Measurements from ENCODE around the gene DNAJC12. TPM values are rescaled to one million over a fixed set of nuclear protein-coding genes. Genes with fewer than 3 reads are reported as not detected.

The DNAJC12 gene
- total RNA-seq, 4 donors from 2014 or later: 1.3 to 5.2 (median 2.6) TPM

- TF ChIP-seq CTCF (IDR thresholded peaks at IDR 0.05): no peak
- DNase-seq (ENCODE audit: low spot score) (no peak), ATAC-seq (ENCODE audit: low FRiP score) (no peak)
Observed at GRCh38 chr10:67804395-67804678, 33.7 kb downstream of the DNAJC12 start.

- no peak for ATAC-seq (ENCODE audit: low FRiP score)
- no peak for TF ChIP-seq CTCF (IDR thresholded peaks at IDR 0.05)
- DNase-seq (ENCODE audit: low spot score): no peak
Observed at GRCh38 chr10:67803588-67804394, 34.2 kb downstream of the DNAJC12 start.

- no peak for TF ChIP-seq CTCF (IDR thresholded peaks at IDR 0.05)
- DNase-seq (ENCODE audit: low spot score): no peak
- no peak for ATAC-seq (ENCODE audit: low FRiP score)
Observed at GRCh38 chr10:67802767-67803538, 35.0 kb downstream of the DNAJC12 start.

- DNase-seq (ENCODE audit: low spot score) (no peak), ATAC-seq (ENCODE audit: low FRiP score) (no peak)
- TF ChIP-seq CTCF (IDR thresholded peaks at IDR 0.05): no peak
Observed at GRCh38 chr10:67801118-67801517, 36.9 kb downstream of the DNAJC12 start.

GRCh38 chr10:67794909-67795460, 43.0 kb downstream of the DNAJC12 start:
- no peak for DNase-seq (ENCODE audit: low spot score)
- TF ChIP-seq CTCF (IDR thresholded peaks at IDR 0.05): no peak
- ATAC-seq (ENCODE audit: low FRiP score): no peak

- ATAC-seq (ENCODE audit: low FRiP score) (no peak), DNase-seq (ENCODE audit: low spot score) (no peak)
- no peak for TF ChIP-seq CTCF (IDR thresholded peaks at IDR 0.05)
Observed at GRCh38 chr10:67794256-67794655, 43.7 kb downstream of the DNAJC12 start.

Measured in omental fat pad (tissue), 4 donors.